ENCODE measurements around the gene GATD1.

The GATD1 gene

DNA sequence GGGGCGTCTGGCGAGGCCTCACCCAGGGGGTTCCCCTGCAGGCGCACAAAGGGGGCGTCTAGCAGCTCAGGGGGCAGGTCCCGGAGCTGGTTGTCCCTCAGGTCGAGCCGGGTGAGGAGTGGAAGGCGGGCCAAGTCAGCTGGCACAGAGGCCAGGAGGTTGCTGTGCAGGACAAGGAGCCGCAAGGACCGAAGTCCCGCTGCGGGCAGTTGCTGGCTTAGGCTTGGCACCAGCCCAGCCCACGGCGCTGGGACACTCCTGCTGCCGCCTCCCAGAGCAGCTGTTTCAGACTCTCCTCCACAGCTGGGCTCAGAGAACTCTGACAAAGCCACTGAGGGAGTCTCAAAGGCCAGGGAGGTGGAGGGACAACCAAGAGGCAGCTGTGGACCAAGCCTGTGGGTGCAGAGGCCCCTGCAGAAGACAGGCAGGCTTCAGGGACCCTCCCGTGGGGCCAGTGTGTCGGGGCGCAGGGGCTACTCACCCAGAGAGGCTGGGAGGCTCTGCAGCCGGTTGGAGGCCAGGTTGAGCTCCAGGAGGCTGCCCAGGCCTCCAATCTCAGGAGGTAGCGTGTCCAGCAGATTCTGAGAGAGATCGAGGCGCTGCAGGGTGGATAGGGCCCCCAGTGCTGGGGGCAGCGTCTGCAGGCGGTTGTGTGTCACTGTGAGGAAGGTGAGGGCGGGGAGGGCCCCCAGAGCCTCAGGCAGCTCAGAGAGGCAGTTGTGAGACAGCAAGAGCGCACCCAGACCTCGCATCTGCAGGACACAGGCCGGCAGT lies 25.6 kb upstream of the GATD1 start:
- Mint-ChIP-seq H3K4me1 (peaks cover 9% of the 10 kb centered on the region), H3K27ac (no peak overlapping the region), H3K4me3 (peak overlapping the region; percentile 74), H3K9me3 (no peaks in the 10 kb centered on the region), H3K36me3 (no peaks in the 10 kb centered on the region)
- ATAC-seq (no peak), DNase-seq (ENCODE audit: low spot score in 2 of 2) (no peak)

DNA sequence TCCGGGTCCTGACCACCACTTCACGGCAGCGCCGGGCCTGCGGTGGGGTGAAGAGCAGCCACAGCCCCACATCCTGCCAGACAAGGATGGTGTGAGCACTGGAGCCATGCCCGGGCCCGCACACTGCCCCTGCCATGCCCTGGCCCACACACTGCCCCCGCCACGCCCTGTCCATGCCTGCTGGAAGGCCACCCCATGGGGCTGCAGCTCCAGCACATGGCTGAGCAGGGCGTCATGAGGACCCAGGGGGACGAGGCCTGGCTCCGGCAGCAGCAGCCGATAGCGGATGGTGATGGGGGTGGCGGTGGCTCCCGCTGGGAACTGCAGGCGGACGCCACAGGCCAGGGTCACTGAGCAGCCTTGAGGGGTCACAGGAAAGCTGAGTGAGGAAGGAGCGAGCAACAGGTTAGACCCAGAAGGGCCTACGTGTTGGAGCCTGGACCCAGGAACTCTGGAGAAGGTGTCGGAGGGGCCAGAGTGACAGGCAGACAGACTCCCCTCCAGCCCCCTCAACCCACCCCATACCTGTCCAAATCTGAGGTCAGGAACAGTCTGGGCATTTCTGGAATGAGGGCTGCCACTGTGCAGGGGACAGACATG lies 24.8 kb upstream of the GATD1 start:
- no peak overlapping the region for H3K4me3 Mint-ChIP-seq
- DNase-seq (ENCODE audit: low spot score in 2 of 2) (no peak), ATAC-seq (no peak)
- H3K27ac Mint-ChIP-seq, result no peak overlapping the region
- peaks cover 4% of the 10 kb centered on the region for H3K36me3 Mint-ChIP-seq
- H3K4me1 Mint-ChIP-seq, result peaks cover 10% of the 10 kb centered on the region
- no peaks in the 10 kb centered on the region for H3K9me3 Mint-ChIP-seq

DNA sequence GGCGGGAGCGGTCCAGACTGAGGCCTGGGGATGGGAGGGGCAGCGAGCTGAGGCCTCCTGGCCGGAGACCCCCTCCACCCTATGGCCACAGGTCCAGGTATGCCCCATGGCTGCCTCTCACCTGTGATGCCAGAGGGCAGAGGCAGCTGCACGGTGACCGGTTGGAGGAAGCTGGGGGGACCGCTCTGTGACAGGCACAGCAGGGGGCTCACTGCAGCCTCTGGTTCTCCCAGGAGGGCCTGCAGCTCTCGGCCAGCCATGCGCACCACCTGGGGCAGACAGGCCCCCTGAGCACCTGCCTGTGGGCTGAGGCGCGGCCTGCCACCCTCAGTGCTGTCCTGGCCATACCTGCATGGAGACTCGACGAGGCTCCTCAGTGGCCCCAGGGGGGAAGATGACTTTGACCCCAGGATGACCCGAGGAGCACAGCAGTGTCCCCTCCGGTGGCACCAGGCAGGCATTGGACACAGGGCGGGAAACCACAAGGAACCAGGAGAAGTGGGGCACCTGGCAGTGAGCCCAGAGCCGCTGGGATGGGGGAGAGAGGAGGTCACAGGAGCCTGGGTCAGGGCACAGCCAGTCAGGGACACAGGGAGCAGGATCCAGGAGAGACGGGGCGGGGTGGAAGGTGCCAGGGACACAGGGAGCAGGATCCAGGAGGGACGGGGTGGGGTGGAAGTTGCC lies 24.0 kb upstream of the GATD1 start:
- no peak for DNase-seq (ENCODE audit: low spot score in 2 of 2)
- no peak for ATAC-seq
- Mint-ChIP-seq H3K36me3 (peaks cover 8% of the 10 kb centered on the region), H3K27ac (no peak overlapping the region), H3K4me1 (peaks cover 19% of the 10 kb centered on the region), H3K4me3 (no peak overlapping the region), H3K9me3 (no peaks in the 10 kb centered on the region)

DNA sequence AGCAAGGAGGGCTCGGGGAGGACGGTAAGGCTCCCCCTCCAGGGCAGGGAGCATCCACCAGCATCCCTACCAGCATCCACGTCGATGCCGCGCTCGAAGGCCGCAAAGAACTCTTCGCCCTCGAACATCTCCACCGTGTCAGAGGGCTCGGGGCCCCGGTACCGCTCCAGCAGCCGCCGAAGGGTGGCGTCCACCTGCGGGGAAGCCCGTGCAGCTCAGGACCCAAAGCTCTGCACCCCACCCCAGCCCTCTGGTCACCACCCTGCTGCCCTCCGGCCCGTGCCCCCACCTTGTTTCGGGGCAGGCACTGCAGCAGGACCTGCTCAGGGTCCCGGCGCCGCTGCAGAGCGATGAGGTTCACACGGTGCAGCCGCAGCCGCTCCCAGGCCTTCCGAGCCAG lies 23.2 kb upstream of the GATD1 start:
- no peak for DNase-seq (ENCODE audit: low spot score in 2 of 2)
- Mint-ChIP-seq H3K9me3 (no peaks in the 10 kb centered on the region), H3K4me3 (no peak overlapping the region), H3K36me3 (peaks cover 8% of the 10 kb centered on the region), H3K4me1 (peaks cover 24% of the 10 kb centered on the region), H3K27ac (no peak overlapping the region)
- no peak for ATAC-seq

DNA sequence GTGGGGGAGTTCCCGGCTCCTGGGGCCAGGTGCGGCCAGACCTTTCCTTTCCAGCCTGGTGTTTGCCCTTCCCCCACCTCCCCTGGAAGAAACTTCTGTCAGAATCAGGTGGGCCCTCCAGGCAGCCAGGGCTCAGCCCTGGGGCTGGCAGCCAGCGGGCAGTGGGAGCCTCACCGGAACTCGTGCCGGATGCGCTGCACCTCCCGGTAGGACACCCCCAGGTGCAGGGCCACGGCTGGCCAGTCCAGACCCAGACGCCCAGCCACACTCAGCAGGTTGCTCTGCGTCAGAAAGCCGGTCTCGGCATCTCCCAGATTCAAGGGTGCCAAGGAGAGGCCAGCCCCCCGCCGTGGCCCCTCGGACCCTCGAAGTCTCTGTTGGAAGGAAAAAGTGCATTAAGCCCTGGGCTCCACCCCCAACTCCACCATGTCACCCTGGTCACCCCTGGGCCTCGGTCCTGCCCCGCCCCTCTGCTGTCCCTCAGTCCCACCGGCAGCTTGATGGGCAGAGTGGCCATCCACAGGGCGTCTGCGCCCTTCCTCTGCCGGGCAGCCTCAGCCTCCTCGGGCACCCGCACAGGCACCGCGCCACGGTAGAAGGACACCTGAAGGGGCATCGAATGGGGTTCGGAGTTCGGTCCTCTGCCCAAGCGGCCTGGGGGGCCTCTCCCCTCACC lies 22.5 kb upstream of the GATD1 start:
- no peak for DNase-seq (ENCODE audit: low spot score in 2 of 2)
- Mint-ChIP-seq H3K4me3 (no peak overlapping the region), H3K4me1 (peaks cover 24% of the 10 kb centered on the region), H3K36me3 (peaks cover 8% of the 10 kb centered on the region), H3K9me3 (no peaks in the 10 kb centered on the region), H3K27ac (no peak overlapping the region)
- ATAC-seq, result no peak

DNA sequence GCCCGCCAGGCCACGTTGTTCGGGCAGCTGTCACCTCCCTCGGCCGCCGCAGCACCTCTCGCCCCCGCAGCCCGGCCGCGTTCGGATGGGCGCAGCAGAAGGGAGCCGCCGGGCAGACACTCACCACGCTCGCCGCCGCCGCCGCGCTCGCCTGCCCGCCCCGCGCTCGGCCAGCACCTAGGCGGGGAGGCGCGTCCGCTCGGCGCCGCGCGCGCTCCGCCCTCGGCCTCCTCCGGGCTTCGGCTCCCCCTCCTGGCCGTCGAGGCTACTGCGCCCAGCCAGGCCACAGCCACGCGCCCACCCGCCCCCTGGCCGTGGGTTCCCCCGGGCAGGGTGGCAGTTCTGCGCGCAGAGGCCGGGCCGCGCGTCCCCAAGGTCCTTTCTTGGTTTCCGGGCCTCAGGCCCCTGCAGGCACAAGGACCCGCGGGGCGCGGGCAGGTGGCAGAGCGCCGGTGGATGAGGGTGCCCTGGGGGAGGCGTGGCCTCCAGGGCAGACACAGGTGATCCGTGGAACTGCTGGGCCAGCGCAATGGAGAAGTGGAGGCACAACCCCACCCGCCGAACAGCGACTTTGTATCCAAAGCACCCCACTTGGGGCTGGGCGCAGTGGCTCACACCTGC lies 20.9 kb upstream of the GATD1 start, which contains the start of gene SLC25A22:
Gene SLC25A22 (minus strand): TSS at position 189 of the 621 bp plus-strand sequence. CDS start 3,275 bp downstream, outside the sequence.
- H3K9me3 Mint-ChIP-seq, result no peaks in the 10 kb centered on the region
- ATAC-seq (peak; percentile 70), DNase-seq (ENCODE audit: low spot score in 2 of 2) (peak; percentile 94 to 96)
- peak within 1 kb of the TSS; percentile 80 for H3K27ac Mint-ChIP-seq
- H3K36me3 Mint-ChIP-seq, result peaks cover 23% of the 10 kb centered on the region
- peaks cover 18% of the 10 kb centered on the region for H3K4me1 Mint-ChIP-seq
- H3K4me3 Mint-ChIP-seq, result peak within 1 kb of the TSS; percentile 86

DNA sequence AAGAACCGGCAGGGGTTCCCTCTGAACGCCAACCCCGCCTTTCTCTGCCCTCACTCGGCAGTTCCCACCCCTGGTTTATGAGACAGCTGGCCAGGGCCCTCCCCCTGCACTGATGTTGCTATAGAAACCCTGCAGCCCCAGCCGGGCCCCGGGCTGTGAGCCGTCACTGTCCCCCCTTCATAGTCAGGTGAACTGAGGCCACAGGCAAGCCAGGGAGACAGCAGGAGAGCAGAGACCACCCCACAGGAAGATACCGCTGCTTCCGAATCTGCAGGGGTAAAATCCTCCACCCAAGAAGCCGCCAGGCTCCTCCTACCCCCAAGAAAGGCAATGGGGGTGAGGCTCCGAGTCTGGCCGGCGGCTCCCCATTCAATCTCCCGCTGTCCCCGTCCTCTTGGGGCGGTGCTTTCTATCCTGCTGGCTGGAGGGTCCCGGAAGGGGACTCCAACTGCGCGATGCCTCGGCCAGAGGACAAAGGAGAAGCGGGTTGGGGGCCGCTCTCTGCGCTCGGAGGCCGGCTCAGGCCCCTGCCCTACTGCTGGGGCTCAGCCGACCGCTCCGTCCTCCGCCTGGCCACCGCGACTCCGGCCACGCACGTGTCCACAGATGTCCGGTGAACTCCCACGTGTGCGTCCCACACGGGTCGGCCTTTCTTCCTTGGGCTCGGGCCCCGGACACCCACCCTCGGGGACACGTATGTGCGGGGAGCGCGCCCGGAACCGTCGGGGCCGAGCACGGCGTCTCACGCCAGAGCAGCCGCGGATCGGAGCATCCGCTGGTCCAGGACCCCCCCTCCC lies 20.2 kb upstream of the GATD1 start:
- Mint-ChIP-seq H3K4me3 (peak overlapping the region; percentile 86), H3K9me3 (no peaks in the 10 kb centered on the region), H3K36me3 (peaks cover 23% of the 10 kb centered on the region), H3K4me1 (peaks cover 18% of the 10 kb centered on the region), H3K27ac (peak overlapping the region; percentile 80)
- ATAC-seq (peak; percentile 66), DNase-seq (ENCODE audit: low spot score in 2 of 2) (peak; percentile 56 to 90)

DNA sequence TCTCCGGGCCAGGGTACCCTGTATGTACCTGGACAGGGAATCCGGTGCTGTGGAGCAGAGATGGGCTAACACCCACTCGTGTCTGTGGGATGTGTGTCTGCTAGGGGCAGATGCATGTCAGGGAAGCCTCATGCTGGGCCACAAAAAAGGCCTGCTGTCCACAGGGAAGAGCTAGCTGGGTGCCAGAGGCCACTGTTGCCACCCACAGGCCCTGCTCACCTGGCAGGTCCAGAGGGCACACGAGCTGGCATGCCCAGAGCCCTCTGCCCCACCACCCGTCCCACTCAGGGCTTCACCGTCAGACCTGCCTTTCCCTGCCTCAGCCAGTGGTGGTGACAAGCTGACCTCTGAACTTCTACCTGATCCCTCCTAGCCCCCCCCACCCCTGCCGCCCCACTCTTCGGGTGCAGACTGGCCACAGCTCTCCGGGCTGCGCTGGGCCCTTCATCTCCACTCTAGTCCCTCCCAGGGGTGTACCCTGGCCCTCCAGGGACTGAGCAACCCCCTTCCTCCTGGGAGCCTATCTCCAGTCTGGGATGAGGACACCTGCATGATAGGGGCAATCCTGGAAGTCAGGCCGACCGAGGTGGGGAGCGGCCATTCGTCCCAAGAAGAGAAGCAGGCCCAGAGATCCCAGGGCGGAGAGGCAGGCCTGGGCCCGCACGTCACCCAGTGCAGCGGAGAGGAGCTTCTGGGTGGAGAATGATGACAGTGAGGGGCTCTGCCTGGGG lies 19.4 kb upstream of the GATD1 start:
- H3K9me3 Mint-ChIP-seq, result no peaks in the 10 kb centered on the region
- ATAC-seq, result no peak
- peaks cover 18% of the 10 kb centered on the region for H3K4me1 Mint-ChIP-seq
- H3K36me3 Mint-ChIP-seq, result peaks cover 30% of the 10 kb centered on the region
- peak overlapping the region; percentile 86 for H3K4me3 Mint-ChIP-seq
- H3K27ac Mint-ChIP-seq, result peak overlapping the region; percentile 86
- no peak for DNase-seq (ENCODE audit: low spot score in 2 of 2)

DNA sequence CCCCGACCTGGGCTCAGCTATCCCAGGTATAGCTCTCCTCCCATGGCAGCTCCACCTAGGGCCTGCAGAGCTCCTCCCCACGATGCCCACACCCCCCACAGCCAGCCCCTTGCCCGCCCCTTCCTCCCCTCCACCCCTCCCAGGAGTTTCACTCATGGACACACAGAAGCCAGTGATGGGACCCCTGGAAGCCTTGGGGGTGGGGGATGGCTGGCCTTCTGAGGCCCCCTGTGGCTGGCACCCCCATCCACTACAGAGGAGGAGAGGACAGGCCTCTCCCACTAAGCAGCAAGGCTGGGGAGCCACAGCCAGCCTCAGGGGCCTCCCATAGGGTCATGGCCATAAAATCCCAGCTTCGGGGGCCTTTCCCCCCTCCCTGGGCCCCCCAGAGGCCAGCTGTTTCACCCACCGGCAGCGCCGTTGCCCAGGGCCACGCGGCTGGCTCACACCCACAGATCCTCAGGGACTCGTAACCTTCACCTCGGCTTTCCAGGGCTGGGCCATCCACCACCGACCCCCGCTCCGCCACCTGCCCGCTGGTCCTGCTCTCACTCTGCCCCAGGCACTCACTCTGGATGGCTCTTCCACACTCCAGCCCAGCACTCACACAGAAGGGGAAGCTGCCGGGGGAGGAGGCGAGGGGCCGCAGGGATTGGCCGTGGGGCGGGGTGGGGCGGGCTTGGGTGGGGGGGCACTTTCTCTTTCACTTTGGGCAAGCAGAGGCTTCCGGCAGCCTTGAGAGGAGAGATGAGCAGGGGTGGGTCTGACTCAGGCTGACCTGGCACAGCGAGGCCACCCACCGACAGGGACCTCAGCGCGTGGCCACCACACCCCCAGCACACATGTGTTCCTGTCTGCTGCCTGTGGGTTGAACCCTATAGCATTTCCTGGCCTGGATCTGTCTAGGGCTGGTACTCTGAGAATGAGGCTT lies 18.6 kb upstream of the GATD1 start:
- ATAC-seq (peak; percentile 83), DNase-seq (ENCODE audit: low spot score in 2 of 2) (peak; percentile 54 to 84)
- Mint-ChIP-seq H3K4me3 (peak overlapping the region; percentile 86), H3K4me1 (peaks cover 18% of the 10 kb centered on the region), H3K9me3 (no peaks in the 10 kb centered on the region), H3K36me3 (peaks cover 30% of the 10 kb centered on the region), H3K27ac (peak overlapping the region; percentile 86)

DNA sequence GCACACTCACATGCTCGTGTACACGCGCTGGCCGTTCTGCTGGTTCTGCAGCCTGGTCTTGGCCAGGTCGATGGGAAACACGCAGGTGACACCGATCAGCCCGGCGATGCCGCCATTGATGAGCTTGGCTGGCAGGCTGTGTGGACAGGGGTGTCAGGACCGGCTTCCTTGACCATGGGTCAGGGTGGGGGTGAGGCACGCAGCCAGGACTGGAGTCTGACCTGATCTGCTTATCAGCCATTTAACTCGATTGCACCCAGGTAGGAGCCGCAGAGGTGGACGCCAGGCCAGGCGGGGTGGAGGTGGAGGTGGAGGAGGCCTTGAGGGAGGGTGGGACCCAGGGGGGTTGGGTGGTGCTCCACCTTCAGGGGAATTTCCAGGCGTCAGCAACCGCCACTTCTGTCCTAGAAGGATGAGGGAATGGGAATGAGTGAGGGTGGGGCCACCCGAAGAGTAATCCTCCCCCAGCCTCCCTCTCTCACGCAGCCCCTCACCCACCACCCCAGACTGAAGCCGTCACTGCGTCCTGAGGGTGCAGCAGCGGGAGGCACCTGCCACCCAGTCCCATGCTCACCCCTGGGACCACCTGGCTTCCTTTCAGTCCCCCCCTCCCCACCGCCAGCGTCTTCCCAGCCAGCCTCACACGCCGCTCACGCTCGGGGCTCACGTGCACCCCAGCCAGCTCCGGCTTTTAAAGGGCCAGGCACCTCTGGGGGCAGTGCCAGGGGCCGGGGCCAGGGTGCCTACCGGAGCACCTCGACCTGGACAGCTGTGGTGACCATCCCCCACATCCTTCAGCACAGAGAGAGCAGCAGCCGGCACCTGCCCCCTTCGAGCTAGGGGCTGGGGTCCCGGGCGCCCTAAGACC lies 17.7 kb upstream of the GATD1 start:
- H3K36me3 Mint-ChIP-seq, result peaks cover 36% of the 10 kb centered on the region
- peak overlapping the region; percentile 86 for H3K27ac Mint-ChIP-seq
- H3K4me1 Mint-ChIP-seq, result peaks cover 18% of the 10 kb centered on the region
- DNase-seq (ENCODE audit: low spot score in 2 of 2) (no peak), ATAC-seq (no peak)
- H3K4me3 Mint-ChIP-seq, result peak overlapping the region; percentile 86
- no peaks in the 10 kb centered on the region for H3K9me3 Mint-ChIP-seq

DNA sequence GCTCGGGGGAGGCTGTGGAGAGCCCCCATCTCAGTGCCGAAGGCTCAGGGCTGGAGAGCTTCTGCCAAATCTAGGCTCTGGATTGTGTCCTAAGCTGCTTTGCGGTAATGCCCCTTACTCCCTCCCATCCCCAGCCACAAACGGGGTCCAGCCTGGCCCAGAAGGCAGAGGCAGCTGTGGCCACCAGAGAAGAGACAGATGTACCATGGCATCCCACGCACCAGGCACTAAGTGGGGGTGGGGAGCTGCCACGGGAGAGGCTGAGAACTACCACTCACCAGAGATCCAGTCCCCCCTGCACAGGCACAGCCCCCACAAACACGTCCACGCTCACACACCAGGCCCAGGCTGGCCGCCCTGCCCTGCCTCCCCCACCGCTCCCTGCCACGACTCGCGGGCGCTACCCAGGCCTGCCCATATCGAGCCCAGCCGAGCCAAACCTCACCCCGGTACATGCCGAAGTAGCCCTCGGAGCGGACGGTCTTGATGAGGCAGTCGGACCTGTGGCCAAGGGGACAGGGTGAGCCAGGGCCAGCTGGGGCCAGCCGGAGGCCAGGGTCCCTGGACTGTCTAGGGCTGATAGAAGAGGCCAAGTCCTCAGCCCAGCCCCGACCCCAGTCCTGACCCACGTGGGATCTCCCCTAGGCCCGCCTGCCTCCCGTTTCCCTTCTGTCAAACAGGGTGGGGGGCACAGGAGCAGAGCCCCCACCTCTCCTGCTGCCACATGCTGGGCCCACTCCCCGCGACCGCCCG lies 16.9 kb upstream of the GATD1 start:
- Mint-ChIP-seq H3K27ac (no peak overlapping the region), H3K4me3 (peak overlapping the region; percentile 86), H3K4me1 (peaks cover 18% of the 10 kb centered on the region), H3K36me3 (peaks cover 36% of the 10 kb centered on the region), H3K9me3 (no peaks in the 10 kb centered on the region)
- no peak for DNase-seq (ENCODE audit: low spot score in 2 of 2)
- ATAC-seq, result no peak

DNA sequence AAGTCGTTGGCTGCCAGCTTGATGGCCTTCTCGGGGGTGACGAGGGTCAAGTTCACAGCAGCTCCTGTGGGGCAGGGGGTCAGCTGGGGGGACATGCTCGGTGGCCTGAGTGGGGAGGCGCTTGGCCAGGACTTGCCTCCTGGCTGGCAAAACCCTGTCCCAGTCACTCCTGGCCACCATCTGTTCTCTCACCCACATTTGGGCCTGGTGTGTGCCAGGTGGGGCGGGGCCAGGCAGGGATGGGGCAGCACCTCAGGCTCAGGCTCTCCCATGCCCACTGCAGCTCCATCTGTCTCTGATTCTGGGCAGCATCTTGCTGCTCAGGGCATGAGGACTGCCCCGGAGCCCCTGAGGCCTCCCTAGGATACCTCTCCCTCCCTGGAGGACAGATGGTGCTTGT lies 16.3 kb upstream of the GATD1 start:
- peak overlapping the region; percentile 86 for H3K4me3 Mint-ChIP-seq
- H3K4me1 Mint-ChIP-seq, result peaks cover 18% of the 10 kb centered on the region
- H3K27ac Mint-ChIP-seq, result no peak overlapping the region

More for the DNA sequence above, 16.3 kb upstream of the GATD1 start:
- Mint-ChIP-seq H3K9me3 (no peaks in the 10 kb centered on the region), H3K36me3 (peaks cover 36% of the 10 kb centered on the region)
- ATAC-seq (no peak), DNase-seq (ENCODE audit: low spot score in 2 of 2) (no peak)

Measured in stimulated activated effector memory CD8-positive, alpha-beta T cell treated with anti-CD3 and anti-CD28 coated beads, Interleukin-12 subunit alpha, Interleukin-12 subunit beta, amount 100 ng/mL, for 72 hours (primary cell).